GM18502 (cell line): ENCODE data around the gene TMEM100.

Experiments used
- ATAC-seq: cut with Tn5 transposase; IDR thresholded peaks from one replicate; pipeline ENCODE4 v1.9.1; 2021; ENCODE audit warnings: mild to moderate bottlenecking; ENCODE audit not compliant: unreplicated experiment, poor library complexity

The TMEM100 gene

DNA sequence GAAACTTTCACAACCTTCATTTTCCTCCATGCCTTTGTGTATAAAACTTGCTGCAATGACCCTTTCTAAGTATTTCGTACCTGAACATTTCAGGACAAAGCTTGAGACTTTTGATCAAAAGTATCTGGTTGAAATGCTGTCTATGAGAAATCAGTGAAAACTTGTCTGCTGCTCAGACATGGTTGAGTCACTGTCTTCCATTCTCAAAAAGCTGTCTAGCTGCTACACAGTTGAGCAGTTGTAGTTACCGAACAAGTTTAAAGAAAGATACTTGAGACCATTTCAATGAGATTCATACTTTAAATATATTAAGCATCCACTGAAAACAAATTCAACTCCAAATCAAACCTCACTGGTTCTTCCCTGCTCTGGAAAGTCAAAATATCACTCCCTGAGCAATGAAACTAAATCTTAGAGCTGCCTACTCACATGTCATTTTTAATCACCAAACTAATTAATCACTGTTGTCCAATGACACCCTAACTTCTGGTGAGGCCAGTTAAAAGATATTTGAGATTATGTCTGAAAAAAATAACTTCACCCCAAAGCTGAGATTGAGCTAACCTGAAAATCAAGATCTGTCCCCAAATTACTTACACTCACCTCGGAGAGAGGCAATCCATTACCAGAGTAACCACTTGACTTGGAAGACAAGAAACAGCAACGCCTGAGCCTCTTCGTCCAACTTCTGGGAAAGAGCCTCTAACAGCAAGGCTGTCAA, 488 bp downstream of the TMEM100 start:
- ATAC-seq: no peak

GRCh38 chr17:55720919-55721836, 1.5 kb downstream of the TMEM100 start:
- no peak for ATAC-seq

DNA sequence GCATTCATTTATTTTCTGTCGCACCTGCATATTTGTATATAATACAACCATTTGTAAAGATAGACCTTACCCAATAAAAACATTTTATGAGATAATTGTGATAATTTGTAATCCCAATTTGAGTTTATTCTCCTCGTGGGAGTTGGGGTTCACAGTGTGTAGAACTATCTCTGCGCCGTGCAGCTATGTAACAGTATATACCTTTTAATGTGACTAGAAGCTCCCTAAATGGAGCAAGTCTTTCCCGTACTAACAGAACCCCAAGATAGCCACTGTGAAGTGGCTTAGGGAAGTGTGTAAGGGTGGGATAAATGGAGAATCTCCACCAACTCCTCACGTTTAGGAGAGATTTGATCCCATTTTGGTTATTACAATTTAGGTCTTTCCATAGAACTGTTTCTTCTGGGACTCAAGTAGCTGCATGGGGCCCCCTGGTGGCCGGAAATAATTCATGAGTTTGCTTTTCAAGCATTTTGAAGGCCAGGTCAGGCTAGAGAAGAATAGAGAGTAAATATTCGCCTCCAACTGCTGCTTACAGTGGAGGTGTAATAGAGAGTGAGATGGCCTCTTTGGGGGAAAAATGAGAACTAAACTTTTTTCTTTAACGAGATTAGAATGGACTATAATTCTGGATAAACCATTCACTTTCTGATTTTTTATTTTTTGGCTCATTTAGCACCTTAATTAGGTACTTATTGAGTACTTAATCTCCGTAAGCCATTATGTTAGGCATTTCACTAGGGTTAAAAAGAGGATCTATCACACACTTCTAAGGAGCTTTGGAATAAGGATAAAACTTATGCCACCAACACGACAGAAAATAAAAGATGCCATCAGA, 4.5 kb downstream of the TMEM100 start:
- no peak for ATAC-seq

DNA sequence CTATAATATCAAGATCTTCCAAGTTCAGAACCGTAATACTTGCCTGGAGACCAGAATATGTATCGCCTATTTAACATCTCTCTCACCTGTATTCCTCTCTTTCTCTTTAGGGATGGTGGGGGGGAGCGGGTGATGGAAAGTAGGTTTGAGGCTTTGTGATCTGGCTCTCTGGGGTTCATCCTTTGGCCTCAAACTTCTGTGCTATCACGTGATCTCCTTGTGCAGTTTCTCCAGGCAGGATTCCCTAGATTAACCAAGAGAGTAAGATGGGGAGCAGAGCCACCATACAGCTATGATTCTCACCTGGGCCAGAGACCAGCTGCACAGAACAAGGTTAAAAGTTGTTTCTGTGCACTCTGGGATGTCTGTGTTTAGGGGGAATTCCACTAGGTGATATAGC, 5.2 kb downstream of the TMEM100 start:
- no peak for ATAC-seq

DNA sequence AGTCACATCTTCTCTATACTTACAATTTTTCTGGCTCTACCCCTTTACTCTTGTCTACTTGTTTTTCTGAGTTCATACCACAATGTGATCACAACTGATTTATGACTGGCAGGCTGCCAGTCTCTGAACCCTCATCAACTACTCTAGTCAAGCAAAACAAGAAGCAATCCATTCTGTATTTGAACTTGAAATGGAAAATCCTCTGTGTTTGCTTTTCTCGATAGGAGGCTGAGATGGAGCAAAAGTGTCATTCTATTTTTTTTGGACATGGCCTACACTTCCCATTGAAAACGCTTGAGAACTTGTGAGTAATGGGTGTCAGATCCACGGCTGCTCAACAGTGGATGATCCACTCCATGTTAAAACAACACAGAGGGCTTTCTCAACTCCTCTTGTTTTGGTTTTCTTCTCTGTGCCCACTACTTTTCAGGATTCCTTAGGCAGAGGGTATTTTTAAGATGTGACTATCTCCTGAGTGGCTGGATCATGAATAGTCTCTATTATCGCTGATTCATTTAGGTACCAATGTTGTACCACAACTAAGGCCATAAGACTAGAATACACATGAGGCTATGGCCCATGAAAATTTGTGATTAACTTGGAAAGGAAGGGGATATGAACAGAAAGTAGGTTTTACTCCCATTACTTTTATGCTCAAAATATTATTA, 11.7 kb downstream of the TMEM100 start:
- no peak for ATAC-seq

- no peak for ATAC-seq
Observed at GRCh38 chr17:55710410-55710809, 12.3 kb downstream of the TMEM100 start.

GRCh38 chr17:55709984-55710383, 12.7 kb downstream of the TMEM100 start:
- no peak for ATAC-seq

DNA sequence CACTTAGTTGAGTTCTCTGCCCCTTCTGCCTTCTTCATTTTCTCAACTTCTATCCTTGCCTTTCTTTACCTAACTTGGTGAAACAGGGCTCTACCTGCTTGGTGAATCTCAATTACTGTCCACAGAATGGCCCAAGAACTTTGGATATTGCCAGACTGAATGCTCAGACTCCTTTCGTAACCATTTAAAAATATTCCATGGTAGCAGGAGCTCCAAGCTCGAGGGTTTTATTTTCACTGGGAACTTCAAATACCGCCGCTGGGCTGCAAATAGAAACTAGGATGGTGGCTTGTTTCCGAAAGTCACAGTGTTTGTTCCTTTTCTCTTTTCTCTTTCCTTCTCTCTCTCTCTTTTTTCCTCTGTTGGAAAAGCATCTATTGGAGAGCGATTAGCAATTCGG, 13.2 kb downstream of the TMEM100 start:
- no peak for ATAC-seq

- no peak for ATAC-seq
Observed at GRCh38 chr17:55708175-55708974, 14.3 kb downstream of the TMEM100 start.

DNA sequence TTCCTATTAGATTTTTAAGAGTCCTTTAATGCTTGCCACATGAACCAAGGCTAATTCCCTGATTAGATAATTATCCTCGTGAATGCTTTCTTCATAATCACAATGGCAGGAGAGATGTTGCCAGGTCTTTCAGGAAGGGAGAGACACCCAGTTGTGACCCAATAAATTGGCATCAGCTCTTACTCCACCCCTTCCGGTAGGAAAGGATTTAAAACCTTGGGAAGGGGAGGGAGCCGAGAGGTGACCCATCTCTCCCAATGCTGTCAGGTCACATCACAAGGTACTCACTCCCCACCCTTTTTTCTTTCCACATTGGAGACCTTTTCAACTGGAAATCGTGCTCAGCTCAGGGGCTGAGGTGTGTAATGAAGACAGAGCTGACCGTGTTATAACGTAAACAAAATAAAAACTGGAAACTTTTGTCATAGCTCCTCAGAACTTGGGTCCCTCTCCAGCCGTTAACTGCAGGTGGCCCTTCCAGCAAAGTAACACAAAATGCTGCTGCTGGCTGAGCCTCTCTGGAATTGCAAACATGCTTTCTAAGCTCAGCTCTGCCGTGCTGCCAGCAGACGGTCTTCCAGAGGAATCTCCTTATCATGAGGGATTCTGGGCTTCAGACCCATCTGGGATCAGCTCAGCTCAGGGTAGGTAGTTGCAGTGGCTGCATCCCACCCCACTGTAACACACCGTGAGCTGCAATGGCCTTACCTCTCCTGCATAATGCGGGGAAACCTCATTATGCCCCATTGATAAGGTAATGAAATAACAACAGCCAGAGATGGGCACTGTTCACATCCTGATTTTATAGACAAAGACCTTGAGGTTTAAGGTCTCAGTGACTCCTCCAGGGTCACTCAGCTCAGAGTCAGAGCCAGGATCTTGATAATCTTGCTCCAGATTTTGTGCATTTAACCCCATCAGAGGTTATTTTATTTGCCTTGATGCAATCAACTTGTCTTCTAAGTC, 15.6 kb downstream of the TMEM100 start:
- ATAC-seq: no peak

DNA sequence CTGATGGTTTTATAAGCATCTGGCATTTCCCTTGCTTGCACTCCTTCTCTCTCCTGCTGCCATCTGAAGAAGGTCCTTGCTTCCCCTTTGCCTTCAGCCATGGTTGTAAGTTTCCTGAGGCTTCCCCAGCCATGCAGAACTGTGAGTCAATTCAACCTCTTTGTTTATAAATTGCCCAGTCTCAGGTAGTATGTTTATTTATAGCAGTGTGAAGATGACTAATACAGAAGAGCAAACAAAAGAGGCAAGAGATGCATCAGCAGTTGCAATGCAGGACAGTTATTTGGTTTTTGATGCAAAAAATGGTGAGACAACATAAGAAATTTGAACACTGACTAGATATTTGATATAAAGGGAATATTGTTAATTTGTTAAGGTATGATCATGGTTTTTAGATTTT, 16.8 kb downstream of the TMEM100 start:
- peak; percentile 92 for ATAC-seq

GRCh38 chr17:55704401-55704800, 18.3 kb downstream of the TMEM100 start:
- ATAC-seq: no peak

DNA sequence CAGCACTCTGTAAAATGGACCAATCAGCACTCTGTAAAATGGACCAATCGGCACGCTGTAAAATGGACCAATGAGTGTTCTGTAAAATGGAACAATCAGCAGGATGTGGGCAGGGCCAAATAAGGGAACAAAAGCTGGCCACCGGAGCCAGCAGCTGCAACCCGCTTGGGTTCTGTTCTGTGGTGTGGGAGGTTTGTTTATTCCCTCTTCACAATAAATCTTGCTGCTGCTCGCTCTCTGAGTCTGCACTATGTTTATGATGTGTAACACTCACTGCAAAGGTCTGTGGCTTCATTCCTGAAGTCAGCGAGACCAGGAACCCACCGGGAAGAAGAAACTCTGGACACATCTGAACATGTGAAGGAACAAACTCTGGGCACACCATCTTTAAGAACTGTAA, 20.5 kb downstream of the TMEM100 start:
- ATAC-seq: no peak

GRCh38 chr17:55699181-55699860, 23.3 kb downstream of the TMEM100 start:
- ATAC-seq: no peak

DNA sequence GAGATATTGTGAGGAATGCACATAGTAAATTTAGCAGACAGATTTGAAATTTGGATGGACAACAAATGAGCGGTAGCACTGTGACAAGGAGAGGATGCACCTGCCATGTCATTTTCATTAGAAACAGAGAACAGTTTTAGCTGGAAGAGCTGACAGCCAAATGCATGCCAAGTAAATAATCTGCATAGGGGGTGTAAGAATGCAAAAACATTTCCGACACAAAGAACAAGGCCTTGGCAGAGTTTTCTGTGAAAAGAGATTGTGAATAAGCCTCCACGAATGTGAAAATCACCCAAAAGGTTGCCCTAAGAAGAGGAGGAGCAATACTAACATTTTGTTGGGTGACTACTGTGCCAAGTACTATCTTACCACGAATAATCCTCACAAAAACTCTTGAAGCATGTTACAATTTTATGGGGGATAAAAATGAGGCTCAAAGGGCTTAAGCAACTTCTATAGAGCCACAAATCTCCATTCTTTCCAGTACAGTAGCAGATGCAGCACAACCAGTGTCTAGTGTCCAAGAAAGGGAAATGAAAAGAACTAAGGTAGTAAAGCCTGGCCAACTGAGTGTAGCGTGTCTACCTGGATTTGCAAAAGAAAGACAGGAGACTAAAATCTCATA, 28.3 kb downstream of the TMEM100 start:
- no peak for ATAC-seq

DNA sequence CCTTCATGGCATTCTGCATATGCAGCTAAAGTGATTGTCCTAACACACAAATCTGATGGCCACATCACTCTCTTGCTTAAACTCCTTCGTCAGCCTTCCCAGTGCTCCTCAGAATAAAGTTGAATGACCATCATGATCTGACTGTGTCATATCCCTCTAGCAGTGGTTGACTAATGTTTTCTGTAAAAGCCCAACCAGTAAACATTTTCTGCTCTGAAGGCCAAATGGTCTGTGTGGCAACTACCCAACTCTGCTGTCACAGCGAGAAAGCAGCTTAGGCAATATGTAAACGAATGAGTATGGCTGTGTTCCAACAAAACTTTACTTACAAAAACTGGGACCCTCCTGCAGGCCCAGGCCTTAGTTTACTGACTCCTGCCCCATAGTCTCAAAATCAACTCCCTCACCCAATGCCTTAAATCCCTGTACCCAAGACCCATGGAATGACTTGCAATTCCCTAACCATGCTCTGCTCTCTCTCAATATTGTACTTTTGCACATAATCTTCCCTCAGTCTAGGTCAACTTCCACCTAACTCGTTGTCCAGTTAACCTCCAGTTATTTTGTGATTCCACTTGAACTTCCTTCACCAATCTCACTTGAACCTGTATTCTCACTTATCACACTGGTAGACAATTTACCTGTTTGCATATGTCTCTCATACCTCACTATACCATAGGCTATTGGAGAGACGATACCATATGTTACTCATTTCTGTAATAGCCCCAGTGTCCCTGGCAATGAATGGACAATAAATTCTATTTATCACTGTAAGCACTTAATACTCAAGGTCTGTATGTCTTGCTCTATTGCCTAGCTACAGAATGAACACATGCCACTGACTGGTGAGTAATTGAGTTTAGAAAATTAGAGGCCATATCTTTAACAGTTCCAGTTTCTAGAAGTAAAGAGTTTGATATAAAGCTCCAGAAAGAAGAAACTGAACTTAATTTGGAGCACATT, 29.1 kb downstream of the TMEM100 start:
- ATAC-seq: no peak
